GM18502 (cell line): ENCODE results near the gene ID2.

ENCODE experiments used
- ATAC-seq: cut with Tn5 transposase; IDR thresholded peaks from one replicate; pipeline ENCODE4 v1.9.1; 2021; ENCODE audit warnings: mild to moderate bottlenecking; ENCODE audit not compliant: unreplicated experiment, poor library complexity

The ID2 gene

GRCh38 chr2:8682719-8683667, 1.1 kb downstream of the ID2 start:
- ATAC-seq, result no peak

- no peak for ATAC-seq
These were observed 2.7 kb downstream of the ID2 start for GRCh38 chr2:8684540-8684877.

GRCh38 chr2:8684878-8685696, 3.2 kb downstream of the ID2 start:
- ATAC-seq, result no peak

- ATAC-seq, result peak; percentile 37
These were observed 4.0 kb downstream of the ID2 start for GRCh38 chr2:8685697-8686358.

- no peak for ATAC-seq
These were observed 10.1 kb downstream of the ID2 start for GRCh38 chr2:8691859-8692437.

GRCh38 chr2:8692783-8693156, 10.9 kb downstream of the ID2 start:
- ATAC-seq, result no peak

- ATAC-seq, result no peak
These were observed 11.4 kb downstream of the ID2 start for GRCh38 chr2:8693157-8693821.

- no peak for ATAC-seq
These were observed 12.9 kb downstream of the ID2 start for GRCh38 chr2:8694737-8695136.

- ATAC-seq, result no peak
These were observed 15.3 kb downstream of the ID2 start for GRCh38 chr2:8697190-8697589.

- ATAC-seq, result no peak
These were observed 18.0 kb downstream of the ID2 start for GRCh38 chr2:8699839-8700238.

GRCh38 chr2:8701681-8702379, 20.0 kb downstream of the ID2 start:
- no peak for ATAC-seq

- ATAC-seq, result no peak
These were observed 23.1 kb downstream of the ID2 start for GRCh38 chr2:8704906-8705305.

- no peak for ATAC-seq
These were observed 27.8 kb downstream of the ID2 start for GRCh38 chr2:8709611-8710010.

GRCh38 chr2:8710951-8711350, 29.1 kb downstream of the ID2 start:
- no peak for ATAC-seq

- ATAC-seq, result no peak
These were observed 32.4 kb downstream of the ID2 start for GRCh38 chr2:8714283-8714682.

GRCh38 chr2:8714971-8715370, 33.1 kb downstream of the ID2 start:
- ATAC-seq, result no peak

- ATAC-seq, result no peak
These were observed 37.7 kb downstream of the ID2 start for GRCh38 chr2:8719528-8719927.

- no peak for ATAC-seq
These were observed 38.9 kb downstream of the ID2 start for GRCh38 chr2:8720741-8721140.

- no peak for ATAC-seq
These were observed 39.6 kb downstream of the ID2 start for GRCh38 chr2:8721410-8721809.

- ATAC-seq, result no peak
These were observed 41.1 kb downstream of the ID2 start for GRCh38 chr2:8722986-8723385.
